ENCODE results near the gene BECN2.
"Not testable (repeated sequence)": the region's sequence is repeated elsewhere in the genome, so short reads cannot be mapped to it uniquely, and the experiment has no call there.

Gene BECN2

GRCh38 chr1:241979926-241980325 lies 22.4 kb downstream of the BECN2 start:
- DNase-seq, result no peak

GRCh38 chr1:241985787-241986186 lies 28.2 kb downstream of the BECN2 start:
- DNase-seq, result peak; percentile 63

GRCh38 chr1:241988389-241988930 lies 30.9 kb downstream of the BECN2 start:
- not testable (repeated sequence) for DNase-seq

GRCh38 chr1:241990040-241990439 lies 32.5 kb downstream of the BECN2 start:
- DNase-seq, result no peak

- peak; percentile 34 for DNase-seq
Observed at GRCh38 chr1:241992734-241993133, 35.2 kb downstream of the BECN2 start.

- DNase-seq, result no peak
Observed at GRCh38 chr1:241994171-241994570, 36.6 kb downstream of the BECN2 start.

DNA sequence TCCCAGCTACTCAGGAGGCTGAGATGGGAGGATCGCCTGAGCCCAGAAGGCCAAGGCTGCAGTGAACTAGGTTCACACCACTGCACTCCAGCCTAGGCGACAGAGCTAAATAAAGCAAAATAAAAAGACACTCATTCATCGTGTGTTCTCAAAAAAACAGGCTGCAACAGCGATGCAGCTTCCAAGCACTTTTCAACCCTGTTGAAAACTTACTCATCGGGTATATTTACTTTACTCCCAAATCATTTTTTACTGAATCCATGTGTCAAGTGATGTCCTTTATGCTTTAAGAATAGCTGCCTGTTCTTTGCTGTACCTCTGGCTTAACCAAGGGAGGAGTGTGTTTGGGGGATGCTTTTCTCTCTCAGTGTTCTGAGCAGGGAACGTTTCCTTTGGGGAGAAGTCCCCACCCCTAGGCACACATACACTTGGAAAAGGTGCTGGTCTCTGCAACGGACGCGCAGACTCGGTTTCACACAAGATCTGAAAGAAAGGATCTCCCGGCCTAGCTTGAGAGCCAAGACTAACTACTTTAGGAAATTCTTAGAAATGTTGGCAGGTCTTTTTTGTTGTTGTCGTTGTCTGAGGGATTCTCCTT lies 39.9 kb downstream of the BECN2 start:
- DNase-seq, result no peak

DNA sequence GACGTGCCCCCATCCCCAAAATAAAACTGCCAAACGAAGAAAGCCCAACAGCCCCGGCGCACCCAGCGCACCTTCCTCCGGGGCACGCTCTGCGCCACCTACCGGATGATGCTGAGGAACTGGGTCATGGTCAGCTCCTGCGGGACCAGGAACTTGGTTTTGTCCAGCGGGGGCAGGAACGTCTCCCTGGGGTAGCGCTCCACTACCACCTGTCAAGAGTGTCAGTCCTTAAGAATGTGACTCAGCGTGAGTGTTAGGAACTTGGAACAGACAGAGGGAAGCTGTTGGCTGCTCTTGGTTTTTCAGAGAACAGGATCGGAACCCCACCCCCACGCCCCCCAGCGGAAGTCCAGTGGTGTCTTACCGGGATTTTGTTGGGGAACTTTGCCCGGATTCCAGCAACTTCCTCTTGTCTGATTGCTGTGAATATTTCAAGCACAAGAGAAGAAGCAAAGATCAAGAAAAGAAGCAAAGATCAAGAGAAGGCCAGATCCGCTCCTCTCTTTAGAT lies 40.9 kb downstream of the BECN2 start:
- DNase-seq, result peak; percentile 72

DNA sequence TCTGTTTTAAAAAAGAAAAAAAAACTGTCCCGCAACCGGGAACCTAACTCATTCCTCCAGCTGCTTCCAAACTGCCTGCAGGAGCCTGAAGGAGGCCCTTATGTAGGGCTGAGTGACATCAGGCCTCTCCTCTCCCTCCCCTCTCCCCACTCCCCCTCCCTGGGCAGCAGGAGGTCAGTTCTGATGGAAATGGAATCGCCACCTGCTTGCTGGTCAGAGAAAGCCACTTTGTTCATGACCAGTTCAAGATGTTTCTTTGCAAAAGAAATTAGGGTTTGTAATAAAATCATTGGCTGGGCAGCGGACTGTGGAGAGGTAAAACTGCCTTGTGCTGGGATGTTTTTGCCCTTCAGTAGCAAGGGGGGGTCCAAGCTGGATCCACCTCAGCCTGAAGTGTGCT lies 41.5 kb downstream of the BECN2 start, which contains the start of gene MAP1LC3C:
Gene MAP1LC3C (minus strand): TSS at position 73 of the 400 bp plus-strand sequence. CDS start 90 bp downstream, outside the sequence.
- no peak for DNase-seq

GRCh38 chr1:242000434-242000833 lies 42.9 kb downstream of the BECN2 start:
- DNase-seq, result no peak

- no peak for DNase-seq
Observed at GRCh38 chr1:242002072-242002471, 44.5 kb downstream of the BECN2 start.

- DNase-seq, result no peak
Observed at GRCh38 chr1:242002510-242002909, 44.9 kb downstream of the BECN2 start.

DNA sequence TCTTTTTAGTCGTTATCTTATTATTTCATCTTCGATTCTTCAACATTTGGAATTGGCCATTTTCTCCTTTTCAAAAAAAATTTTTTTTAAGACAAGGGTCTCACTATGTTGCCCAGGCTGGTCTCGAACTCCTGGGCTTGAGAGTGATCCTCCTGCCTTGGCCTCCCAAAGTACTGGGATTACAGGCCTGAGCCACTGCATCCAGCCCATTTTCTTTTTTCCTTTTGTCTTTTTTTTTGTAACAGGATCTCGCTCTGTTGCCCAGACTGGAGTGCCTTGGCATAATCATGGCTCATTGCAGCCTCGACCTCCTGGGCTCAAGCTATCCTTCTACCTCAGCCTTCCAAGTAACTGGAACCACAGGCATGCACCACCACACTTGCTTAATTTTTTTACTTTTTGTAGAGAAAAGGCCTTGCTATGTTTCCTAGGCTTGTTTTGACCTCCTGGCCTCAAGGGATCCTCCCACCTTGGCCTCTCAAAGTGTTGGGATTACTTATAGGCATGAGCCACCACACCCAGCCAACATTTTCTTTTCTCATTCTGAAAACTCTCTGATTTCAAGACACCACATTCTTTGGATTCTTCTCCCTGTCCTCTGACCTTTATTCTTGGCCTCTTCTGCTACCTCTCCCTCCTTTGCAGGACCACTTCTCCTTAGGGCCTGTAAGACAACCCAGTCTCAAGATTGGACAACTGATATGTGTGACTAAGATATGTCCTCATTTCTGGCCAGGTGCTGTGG lies 47.4 kb downstream of the BECN2 start:
- no peak for DNase-seq

DNA sequence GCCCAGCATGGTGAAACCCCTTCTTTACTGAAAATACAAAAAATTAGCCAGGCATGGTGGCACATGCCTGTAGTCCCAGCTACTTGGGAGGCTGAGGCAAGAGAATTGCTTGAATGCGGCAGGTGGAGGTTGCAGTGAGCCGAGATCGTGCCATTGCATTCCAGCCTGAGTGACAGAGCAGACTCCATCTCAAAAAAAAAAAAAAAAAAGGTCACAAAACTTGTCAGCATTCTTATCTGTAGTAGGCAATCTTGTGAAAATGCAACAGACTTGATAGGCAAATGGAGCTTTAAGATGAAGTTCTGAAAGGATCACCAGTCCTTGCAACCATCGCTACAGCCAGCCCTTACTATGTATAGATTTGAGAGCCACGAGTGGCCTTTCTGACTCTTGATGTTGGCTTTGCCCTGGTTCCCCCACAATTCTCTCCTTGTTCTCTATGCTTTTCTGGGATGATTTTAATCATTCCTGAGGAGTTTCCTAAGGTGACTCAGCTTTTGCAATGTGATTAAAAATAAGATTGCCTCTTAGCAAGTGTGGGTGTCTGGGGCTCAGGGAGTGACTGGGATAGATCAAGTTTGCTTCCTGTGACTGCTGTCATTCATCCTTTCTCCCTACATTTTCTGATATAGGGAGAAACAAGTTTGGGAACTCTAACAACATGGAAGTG lies 48.4 kb downstream of the BECN2 start:
- no peak for DNase-seq

- no peak for DNase-seq
Observed at GRCh38 chr1:242006976-242007375, 49.4 kb downstream of the BECN2 start.
